ENCODE results near the gene SLC38A8.

The SLC38A8 gene

DNA sequence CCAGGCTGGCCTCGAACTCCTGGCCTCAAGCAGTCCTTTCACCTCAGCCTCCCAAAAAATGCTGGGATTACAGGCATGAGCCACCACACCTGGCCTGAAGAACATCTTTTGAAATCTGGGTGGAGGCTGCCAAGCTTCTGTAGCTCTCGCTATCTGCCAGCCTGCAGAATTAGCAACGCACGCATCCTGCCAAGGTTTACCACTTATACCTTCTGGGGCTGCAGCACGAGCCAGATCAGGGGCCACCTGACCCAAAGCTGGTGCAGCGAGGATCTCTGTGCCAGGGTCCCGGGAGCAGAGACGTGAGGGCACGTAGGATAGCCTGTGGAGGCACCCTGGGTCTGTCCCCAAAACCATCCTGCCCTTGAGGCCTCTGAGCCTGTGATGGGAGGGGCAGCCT lies 22.2 kb downstream of the SLC38A8 start:
- TF ChIP-seq, protein P1, sequence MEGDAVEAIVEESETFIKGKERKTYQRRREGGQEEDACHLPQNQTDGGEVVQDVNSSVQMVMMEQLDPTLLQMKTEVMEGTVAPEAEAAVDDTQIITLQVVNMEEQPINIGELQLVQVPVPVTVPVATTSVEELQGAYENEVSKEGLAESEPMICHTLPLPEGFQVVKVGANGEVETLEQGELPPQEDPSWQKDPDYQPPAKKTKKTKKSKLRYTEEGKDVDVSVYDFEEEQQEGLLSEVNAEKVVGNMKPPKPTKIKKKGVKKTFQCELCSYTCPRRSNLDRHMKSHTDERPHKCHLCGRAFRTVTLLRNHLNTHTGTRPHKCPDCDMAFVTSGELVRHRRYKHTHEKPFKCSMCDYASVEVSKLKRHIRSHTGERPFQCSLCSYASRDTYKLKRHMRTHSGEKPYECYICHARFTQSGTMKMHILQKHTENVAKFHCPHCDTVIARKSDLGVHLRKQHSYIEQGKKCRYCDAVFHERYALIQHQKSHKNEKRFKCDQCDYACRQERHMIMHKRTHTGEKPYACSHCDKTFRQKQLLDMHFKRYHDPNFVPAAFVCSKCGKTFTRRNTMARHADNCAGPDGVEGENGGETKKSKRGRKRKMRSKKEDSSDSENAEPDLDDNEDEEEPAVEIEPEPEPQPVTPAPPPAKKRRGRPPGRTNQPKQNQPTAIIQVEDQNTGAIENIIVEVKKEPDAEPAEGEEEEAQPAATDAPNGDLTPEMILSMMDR (IDR thresholded peaks at IDR 0.05; ENCODE audit: low read depth, low read length): no peak
- no peaks in the 10 kb centered on the region for H3K36me3 ChIP-seq
- H3K27ac ChIP-seq: no peak overlapping the region
- no peaks in the 10 kb centered on the region for H3K27me3 ChIP-seq (ENCODE audit: insufficient read depth, low read depth, severe bottlenecking)
- H3K4me3 ChIP-seq (ENCODE audit: low read depth, low read length): no peak overlapping the region
- DNase-seq: no peak
- H3K9me3 ChIP-seq (ENCODE audit: severe bottlenecking): no peaks in the 10 kb centered on the region

DNA sequence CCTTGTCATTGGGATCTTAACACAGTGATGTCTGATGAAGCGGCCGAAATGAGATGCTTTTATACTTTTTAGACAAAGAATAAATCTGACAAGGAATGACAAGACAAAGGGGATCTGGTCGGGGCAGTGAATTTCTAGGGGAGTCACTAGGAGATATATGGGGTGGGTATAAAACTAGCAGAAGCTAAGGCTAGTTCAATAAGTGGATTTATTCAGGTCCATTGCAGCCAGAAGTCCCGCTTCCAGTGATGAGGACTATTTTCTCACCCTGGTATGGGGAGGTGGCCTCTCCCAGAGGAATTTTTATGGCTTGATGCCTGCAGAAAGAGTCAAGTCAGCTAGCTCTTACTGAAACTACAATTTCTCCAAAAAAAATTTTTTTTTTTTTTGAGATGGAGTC lies 23.9 kb downstream of the SLC38A8 start:
- TF ChIP-seq, protein P1 (IDR thresholded peaks at IDR 0.05; ENCODE audit: low read depth, low read length): no peak
- no peaks in the 10 kb centered on the region for H3K9me3 ChIP-seq (ENCODE audit: severe bottlenecking)
- no peak overlapping the region for H3K4me3 ChIP-seq (ENCODE audit: low read depth, low read length)
- no peaks in the 10 kb centered on the region for H3K27me3 ChIP-seq (ENCODE audit: insufficient read depth, low read depth, severe bottlenecking)
- H3K36me3 ChIP-seq: no peaks in the 10 kb centered on the region
- H3K27ac ChIP-seq: no peak overlapping the region
- DNase-seq: no peak

DNA sequence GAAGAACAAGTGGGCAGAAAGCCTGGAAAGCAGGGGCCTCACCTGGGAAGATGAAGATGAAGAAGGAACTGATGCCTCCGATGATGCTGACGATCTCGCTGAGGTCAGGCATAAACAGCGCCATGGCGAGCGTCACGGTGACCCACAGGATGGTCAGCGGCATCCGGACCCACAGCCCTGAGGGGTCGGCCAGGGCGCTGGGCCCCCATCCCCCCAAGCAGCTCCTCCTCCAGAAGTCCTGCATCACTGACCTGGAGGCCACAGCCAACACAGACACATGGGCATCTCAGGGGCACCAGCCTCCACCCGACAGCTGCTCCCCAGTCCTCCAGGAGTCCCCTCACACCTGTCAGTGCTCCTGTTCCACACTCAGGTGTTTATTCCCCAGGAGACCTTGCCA lies 26.1 kb downstream of the SLC38A8 start:
- Histone ChIP-seq H3K27ac (no peak overlapping the region), H3K27me3 (ENCODE audit: insufficient read depth, low read depth, severe bottlenecking) (no peaks in the 10 kb centered on the region), H3K4me3 (ENCODE audit: low read depth, low read length) (no peak overlapping the region), H3K9me3 (ENCODE audit: severe bottlenecking) (no peaks in the 10 kb centered on the region), H3K36me3 (no peaks in the 10 kb centered on the region)
- TF ChIP-seq, protein P1 (IDR thresholded peaks at IDR 0.05; ENCODE audit: low read depth, low read length): no peak
- no peak for DNase-seq

DNA sequence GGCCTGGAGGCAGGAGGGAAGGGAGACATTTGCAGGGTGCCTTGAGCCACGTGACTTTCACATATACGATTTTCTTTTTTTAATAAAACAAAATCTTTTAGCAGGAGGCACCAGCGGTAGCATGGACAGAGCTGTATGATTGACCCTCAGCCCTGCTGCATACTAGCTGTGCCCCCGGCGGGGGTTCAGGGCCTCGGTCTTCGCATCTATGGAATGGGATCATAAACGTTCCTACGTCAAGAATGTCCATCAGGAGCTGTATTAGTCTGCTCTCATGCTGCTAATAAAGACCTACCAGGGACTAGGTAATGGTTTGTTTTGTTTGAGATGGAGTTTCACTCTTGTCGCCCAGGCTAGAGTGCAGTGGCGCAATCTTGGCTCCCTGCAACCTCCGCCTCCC lies 27.2 kb downstream of the SLC38A8 start:
- TF ChIP-seq, protein P1 (IDR thresholded peaks at IDR 0.05; ENCODE audit: low read depth, low read length): no peak
- no peak for DNase-seq
- Histone ChIP-seq H3K27ac (no peak overlapping the region), H3K27me3 (ENCODE audit: insufficient read depth, low read depth, severe bottlenecking) (no peaks in the 10 kb centered on the region), H3K4me3 (ENCODE audit: low read depth, low read length) (no peak overlapping the region), H3K9me3 (ENCODE audit: severe bottlenecking) (no peaks in the 10 kb centered on the region), H3K36me3 (no peaks in the 10 kb centered on the region)

DNA sequence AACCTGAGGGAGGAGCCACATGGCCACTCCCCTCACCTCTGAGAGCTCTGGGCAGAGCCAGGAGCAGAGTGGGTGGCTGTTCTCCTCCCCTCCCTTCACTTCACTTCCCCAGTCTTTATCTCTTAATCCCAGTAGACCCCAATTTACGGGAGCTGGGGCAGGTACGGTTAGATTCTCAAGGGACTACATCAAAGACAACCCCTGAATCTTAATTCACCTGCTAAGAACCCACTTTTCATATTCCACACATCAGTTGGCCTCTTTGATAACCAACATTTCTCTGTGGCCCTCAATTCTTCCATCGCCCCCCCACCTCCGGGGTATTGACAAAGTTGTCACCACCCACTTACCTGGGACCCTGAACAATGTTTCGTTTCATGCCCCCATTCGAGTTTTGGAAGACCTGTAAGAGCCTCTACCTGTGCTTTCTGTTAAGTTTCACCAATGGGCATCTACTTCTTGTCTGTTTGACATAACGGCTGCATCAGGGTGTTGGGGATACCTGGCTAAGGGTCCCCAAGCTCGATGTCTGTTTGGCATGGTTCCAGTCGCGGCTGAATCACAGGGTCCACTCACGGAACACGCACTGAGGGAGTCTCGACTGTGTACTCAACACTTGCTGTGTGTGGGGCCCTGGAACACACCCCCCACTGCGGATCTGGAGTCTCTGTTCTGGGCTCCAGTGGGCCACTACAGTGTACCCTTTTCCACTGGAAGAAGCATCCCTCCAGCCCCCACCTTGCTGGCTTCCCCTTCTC lies 27.8 kb downstream of the SLC38A8 start:
- no peaks in the 10 kb centered on the region for H3K27me3 ChIP-seq (ENCODE audit: insufficient read depth, low read depth, severe bottlenecking)
- TF ChIP-seq, protein P1 (IDR thresholded peaks at IDR 0.05; ENCODE audit: low read depth, low read length): no peak
- DNase-seq: no peak
- H3K27ac ChIP-seq: no peak overlapping the region
- H3K4me3 ChIP-seq (ENCODE audit: low read depth, low read length): no peak overlapping the region
- no peaks in the 10 kb centered on the region for H3K9me3 ChIP-seq (ENCODE audit: severe bottlenecking)
- H3K36me3 ChIP-seq: no peaks in the 10 kb centered on the region
